Measurements from ENCODE around the gene FZD2.

Gene FZD2

DNA sequence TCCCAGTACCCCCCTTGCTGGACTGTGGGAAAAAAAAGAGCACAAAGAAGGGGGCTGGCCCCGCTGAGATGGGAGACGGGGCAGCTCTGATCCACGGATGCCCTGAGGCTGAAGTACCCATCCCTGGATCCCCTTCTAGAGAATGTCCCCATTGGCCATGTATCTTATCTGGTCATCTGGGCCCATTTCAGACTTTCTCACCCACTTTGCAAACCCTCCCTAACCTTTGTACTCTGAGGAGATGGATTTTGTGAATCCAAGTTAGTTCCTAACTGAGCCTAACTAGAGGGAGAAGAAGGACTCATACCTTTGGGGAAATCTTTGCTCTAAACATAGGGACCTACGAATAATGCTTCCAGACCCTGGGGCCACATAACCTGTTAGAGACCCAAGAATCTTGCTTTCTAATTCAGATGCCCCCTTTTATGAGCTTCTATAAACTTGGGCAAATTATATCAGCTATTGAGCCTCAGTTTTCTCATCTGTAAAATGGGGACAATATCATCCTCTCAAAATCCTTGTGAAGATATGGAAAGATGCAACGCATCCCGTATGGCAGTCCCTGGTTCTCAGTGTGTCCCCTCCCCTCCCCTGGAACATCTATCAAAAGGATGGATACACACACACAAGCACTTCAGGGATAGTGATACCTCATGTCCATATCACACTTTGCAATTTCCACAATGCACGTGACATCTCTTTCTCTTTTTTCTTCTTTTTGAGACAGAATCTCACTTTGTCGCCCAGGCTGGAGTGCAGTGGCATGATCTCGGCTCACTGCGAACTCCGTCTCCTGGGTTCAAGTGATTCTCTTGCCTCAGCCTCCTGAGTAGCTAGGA lies 16.8 kb upstream of the FZD2 start:
- TF ChIP-seq, protein P1, sequence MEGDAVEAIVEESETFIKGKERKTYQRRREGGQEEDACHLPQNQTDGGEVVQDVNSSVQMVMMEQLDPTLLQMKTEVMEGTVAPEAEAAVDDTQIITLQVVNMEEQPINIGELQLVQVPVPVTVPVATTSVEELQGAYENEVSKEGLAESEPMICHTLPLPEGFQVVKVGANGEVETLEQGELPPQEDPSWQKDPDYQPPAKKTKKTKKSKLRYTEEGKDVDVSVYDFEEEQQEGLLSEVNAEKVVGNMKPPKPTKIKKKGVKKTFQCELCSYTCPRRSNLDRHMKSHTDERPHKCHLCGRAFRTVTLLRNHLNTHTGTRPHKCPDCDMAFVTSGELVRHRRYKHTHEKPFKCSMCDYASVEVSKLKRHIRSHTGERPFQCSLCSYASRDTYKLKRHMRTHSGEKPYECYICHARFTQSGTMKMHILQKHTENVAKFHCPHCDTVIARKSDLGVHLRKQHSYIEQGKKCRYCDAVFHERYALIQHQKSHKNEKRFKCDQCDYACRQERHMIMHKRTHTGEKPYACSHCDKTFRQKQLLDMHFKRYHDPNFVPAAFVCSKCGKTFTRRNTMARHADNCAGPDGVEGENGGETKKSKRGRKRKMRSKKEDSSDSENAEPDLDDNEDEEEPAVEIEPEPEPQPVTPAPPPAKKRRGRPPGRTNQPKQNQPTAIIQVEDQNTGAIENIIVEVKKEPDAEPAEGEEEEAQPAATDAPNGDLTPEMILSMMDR (conservative IDR thresholded peaks at IDR 0.05; ENCODE audit: low read depth, low read length): no peak
- DNase-seq (ENCODE audit: low read depth): no peak
- no peak overlapping the region for H3K4me3 ChIP-seq (ENCODE audit: low read depth, low read length)

DNA sequence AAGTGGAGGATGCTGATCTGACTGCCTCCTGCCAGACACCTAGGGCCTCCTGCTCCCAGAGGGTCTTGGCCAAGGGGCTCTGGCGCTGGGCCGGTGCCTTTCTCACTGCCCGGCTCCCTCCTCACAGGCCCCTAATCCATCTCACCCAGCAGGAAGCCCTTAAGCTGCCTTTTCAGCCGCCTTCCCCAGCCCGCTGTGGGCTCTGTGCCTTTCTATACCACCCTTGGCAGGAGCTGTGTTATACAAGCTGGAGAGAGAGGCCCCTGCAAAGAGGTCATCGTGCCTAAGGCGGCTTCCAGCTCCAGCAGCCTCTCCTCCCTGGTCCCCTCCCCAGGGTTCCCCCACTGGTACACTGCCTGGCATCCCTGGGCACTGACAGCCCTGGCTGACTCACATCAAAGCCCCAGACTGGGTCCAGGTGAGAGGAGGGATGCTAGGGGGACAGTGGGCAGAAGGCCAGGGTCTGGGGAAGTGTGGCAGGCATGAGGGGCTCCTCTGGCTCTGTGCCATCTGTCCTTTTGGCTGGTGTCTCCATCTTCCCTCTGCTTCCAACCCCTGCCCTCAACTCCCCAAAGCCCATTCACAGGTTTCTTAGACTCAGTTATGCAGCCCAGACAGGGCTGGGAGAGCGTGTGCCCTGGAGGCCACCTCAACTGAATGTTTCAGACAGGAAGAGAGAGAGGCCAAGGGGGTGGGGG lies 15.3 kb upstream of the FZD2 start:
- DNase-seq (ENCODE audit: low read depth): no peak
- H3K4me3 ChIP-seq (ENCODE audit: low read depth, low read length): no peak overlapping the region
- TF ChIP-seq, protein P1 (conservative IDR thresholded peaks at IDR 0.05; ENCODE audit: low read depth, low read length): no peak

DNA sequence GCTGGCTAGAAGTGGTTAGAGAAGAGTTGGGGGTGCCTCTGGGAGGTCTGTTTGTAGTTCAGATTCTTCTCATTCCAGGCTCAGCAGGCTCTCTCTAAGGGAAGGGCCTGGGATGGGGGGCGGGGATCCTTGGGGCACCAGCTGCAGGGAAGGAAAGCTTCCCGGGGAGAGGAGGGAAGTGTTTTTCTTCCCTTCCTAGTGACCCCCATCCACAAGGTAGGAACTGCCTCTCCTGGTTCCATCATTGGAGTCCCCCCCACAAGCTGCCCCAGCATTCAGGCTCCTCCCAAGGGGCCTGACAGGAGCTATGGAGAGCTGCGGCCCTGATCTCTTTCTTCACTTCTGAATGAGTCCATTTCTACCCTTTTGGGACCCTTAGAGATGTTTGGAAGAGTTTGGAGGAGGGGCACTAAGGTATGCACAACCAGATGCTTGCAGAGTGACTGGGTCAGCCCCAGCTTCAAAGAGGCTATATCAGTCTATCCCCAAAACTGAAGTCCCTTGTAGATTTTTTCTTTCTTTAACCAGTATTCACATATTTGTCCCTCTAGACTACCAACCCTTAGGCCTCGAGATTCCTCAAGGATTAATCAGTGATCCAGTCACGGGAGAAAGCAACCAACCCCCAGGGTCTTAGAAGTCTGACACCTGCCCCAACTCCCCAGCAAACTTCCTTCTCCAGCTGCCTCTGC lies 13.9 kb upstream of the FZD2 start:
- DNase-seq (ENCODE audit: low read depth): peak; percentile 95
- TF ChIP-seq, protein P1 (conservative IDR thresholded peaks at IDR 0.05; ENCODE audit: low read depth, low read length): no peak
- no peak overlapping the region for H3K4me3 ChIP-seq (ENCODE audit: low read depth, low read length)

DNA sequence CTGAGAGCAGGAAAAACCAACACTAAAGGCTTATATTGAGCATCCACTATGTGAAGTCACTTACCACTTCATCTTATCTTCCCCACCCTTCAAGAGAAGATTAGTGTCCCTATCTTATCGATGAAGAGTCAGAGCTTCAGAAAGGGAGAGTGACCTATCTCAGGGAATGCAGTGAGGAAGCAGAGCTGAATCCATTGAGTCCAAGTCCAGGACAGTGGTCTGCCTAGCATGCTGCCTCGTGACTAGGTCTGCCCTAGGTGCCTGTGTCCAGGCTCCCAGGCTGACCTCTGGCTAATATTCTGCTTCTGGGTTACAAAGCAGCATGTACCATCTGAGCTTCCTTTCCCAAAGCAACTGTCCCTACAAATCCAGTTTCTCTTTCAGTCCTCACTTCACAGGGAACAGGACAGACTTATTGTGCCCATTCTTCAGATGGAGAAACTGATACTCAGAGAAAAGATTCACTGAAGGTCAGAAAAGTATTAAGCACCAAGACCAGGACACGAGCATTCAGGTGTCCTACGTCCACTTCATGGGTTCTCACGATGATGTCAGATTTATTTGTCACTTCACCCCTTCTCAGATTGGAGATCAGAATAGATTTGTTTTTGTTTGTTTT lies 13.3 kb upstream of the FZD2 start:
- TF ChIP-seq, protein P1 (conservative IDR thresholded peaks at IDR 0.05; ENCODE audit: low read depth, low read length): no peak
- no peak for DNase-seq (ENCODE audit: low read depth)
- H3K4me3 ChIP-seq (ENCODE audit: low read depth, low read length): no peak overlapping the region

DNA sequence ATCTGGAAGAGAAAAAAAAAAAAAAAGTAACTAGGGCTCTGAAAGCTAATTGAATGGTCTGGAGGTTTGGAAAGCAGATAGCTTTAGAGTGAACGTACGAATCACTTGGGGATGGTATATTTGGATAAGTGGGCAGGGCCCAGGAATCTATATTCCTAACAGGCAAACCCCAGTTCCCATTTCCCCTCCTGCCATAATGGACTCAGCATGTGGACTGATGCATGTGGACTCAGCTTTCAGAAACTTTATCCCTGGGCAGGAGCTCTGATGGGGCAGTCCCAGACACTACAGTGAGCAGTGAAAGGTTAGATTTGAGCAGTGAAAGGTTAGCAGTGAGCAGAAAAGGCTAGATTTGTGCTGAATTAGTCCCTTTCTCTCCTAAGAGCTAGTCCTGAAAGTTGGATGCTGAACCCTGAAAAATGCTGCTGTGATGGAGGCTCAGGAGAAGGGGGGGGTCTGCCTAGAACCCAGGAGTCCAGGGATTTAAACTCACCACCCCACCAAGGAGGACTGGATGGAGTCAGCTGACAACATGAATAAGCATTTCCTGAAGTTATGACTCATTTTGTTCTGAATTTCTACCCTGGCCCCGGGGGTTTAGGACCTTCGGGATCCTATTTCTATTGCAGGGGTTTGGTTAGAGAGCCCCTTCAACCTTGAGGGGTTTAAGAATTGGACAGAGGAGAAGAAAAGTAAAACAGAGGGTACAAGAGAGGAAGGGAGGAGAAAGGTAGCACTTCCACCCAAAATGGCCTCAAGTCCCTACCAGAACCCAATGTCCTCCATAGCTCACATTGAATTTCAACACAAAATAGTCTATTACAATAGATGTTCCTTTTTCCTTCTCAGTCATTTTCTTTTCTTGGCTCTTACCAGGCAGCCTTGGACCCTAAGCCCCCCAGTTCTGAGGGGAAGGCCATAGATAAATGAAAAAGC lies 10.3 kb upstream of the FZD2 start:
- peak; percentile 75 for DNase-seq (ENCODE audit: low read depth)
- H3K4me3 ChIP-seq (ENCODE audit: low read depth, low read length): no peak overlapping the region
- TF ChIP-seq, protein P1 (conservative IDR thresholded peaks at IDR 0.05; ENCODE audit: low read depth, low read length): no peak
